Amniotic stem cell (primary cell): ENCODE data around the gene IL25.
"Not testable (repeated sequence)": the region's sequence is repeated elsewhere in the genome, so short reads cannot be mapped to it uniquely, and the experiment has no call there.

Source experiments
- DNase-seq: peaks from one replicate; lab custom pipeline; 2025; lab: John Stamatoyannopoulos, UW

IL25 gene

GRCh38 chr14:23409966-23410635, 37.5 kb downstream of the IL25 start:
- no peak for DNase-seq

GRCh38 chr14:23411563-23412525, 39.2 kb downstream of the IL25 start:
- DNase-seq = no peak

- DNase-seq = no peak
These were observed 41.1 kb downstream of the IL25 start for GRCh38 chr14:23413681-23414080.

GRCh38 chr14:23414254-23414653, 41.6 kb downstream of the IL25 start:
- DNase-seq = no peak

- DNase-seq = no peak
These were observed 42.6 kb downstream of the IL25 start for GRCh38 chr14:23414906-23415820.

- DNase-seq = no peak
These were observed 43.5 kb downstream of the IL25 start for GRCh38 chr14:23415821-23416778.

GRCh38 chr14:23416801-23417200, 44.2 kb downstream of the IL25 start:
- DNase-seq = no peak

- DNase-seq = not testable (repeated sequence)
These were observed 44.7 kb downstream of the IL25 start for GRCh38 chr14:23417269-23417668.

- DNase-seq = no peak
These were observed 45.4 kb downstream of the IL25 start for GRCh38 chr14:23418021-23418420.

GRCh38 chr14:23419646-23420045, 47.0 kb downstream of the IL25 start:
- DNase-seq = not testable (repeated sequence)

GRCh38 chr14:23421594-23421993, 49.0 kb downstream of the IL25 start:
- no peak for DNase-seq

- no peak for DNase-seq
These were observed 51.0 kb downstream of the IL25 start for GRCh38 chr14:23423657-23424056.

GRCh38 chr14:23425169-23425568, 52.6 kb downstream of the IL25 start:
- no peak for DNase-seq

GRCh38 chr14:23425798-23426197, 53.2 kb downstream of the IL25 start:
- not testable (repeated sequence) for DNase-seq
